GM10266 (cell line): Measurements from ENCODE around the gene CAP1.
"Not testable (repeated sequence)": the region's sequence is repeated elsewhere in the genome, so short reads cannot be mapped to it uniquely, and the experiment has no call there.

Experiments used
- DNase-seq: peaks from one replicate; pipeline ENCODE4 v3.0.0; 2012; ENCODE audit errors: extremely low spot score
- TF ChIP-seq, protein P1 (sequence below): IDR thresholded peaks from 2 replicates; pipeline ENCODE4 v1.5.1; 2012; ENCODE audit warnings: mild to moderate bottlenecking, low read depth; ENCODE audit not compliant: control insufficient read depth, insufficient read depth; ENCODE audit errors: missing control alignments

The CAP1 gene

DNA sequence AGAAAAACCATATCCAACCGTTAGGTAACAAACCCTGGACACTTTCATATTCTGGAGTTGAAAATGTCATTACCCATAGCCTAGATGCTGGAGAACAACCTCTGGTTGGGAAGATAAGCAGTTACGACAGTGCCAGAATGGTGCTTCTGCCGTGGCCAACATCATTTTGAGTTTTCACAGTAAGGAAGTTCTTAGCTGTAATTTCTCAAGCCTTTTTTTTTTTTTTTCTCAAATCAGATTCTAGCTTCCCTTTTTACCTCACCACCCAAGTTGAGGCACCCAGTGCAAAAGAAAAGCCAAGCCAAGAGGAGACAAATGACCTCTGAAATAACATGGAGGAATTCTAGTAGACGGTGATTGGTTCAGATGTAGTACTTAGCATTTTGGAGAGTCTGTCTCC is 34.7 kb downstream of the CAP1 start:
- no peak for DNase-seq
- TF ChIP-seq, protein P1, sequence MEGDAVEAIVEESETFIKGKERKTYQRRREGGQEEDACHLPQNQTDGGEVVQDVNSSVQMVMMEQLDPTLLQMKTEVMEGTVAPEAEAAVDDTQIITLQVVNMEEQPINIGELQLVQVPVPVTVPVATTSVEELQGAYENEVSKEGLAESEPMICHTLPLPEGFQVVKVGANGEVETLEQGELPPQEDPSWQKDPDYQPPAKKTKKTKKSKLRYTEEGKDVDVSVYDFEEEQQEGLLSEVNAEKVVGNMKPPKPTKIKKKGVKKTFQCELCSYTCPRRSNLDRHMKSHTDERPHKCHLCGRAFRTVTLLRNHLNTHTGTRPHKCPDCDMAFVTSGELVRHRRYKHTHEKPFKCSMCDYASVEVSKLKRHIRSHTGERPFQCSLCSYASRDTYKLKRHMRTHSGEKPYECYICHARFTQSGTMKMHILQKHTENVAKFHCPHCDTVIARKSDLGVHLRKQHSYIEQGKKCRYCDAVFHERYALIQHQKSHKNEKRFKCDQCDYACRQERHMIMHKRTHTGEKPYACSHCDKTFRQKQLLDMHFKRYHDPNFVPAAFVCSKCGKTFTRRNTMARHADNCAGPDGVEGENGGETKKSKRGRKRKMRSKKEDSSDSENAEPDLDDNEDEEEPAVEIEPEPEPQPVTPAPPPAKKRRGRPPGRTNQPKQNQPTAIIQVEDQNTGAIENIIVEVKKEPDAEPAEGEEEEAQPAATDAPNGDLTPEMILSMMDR = no peak

DNA sequence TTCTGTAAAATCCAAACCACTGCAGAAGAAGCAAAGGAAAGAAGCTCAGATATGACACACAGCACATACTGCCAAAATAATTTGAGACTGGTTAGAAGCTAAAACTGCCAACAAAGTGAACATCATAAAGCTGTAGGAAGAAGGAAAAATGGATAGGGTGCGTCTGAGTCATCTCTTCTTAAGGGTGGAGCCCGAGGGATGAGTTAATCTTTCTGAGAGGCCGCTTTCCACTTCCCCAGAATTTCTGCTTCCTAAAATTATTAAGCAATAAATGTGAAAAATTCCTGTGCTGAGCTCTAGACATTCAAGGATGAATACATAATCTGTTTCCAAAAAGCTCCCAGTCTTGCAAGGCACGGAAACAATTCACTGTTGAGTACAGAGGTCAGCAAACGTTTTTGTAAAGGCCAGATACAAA is 36.4 kb downstream of the CAP1 start:
- TF ChIP-seq, protein P1 = no peak
- DNase-seq = no peak

GRCh38 chr1:40078512-40079333 is 38.2 kb downstream of the CAP1 start:
- DNase-seq = peak; percentile 54
- TF ChIP-seq, protein P1 = peak; percentile 64

DNA sequence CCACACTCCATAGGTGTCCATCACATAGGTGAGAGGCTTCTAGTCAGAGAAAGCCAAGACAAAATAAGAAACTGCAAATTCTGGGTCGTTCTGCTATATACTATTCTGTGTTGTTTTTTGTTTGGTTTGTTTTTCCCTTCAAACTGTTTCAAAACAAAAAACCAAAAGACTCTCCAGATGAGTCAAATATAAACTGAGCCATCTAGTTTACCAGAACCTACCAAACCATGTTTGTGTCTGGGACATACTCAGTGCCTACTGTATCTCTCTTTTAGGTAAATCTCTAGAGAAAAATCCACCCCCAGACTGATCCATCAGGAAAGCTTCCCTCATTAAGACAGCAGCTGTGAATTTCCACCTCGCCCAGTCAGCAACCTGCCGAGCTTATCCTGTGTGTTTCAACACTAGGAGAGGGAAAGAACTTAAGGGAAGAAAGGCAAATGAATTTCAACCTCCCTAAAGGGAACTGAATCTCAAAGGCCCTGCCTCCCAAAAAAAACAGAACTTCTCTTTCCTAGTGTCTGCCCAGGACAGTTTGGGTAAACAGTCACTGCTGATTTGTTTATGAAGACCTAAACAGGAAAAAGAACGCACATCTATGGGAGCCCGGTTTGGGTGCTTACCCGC is 39.4 kb downstream of the CAP1 start:
- TF ChIP-seq, protein P1 = no peak
- DNase-seq = no peak

DNA sequence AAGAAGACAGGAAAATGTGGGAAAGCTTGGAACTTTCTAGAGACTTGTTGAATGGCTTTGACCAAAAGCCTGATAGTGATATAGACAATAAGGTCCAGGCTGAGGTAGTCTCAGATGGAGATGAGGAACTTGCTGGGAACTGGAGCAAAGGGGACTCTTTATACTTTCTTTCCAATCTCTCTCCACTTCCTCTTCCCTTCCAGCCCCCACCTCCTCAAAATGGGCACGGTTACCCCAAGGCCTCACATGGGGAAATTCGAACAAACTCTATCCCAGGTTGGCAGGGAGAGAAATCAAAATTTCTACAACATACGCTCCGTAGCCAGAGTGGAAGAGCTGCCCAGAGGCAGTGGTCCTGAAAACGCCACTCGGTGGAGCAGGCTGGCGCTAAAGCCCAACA is 41.3 kb downstream of the CAP1 start:
- no peak for DNase-seq
- TF ChIP-seq, protein P1 = no peak

GRCh38 chr1:40084750-40085149 is 44.2 kb downstream of the CAP1 start:
- not testable (repeated sequence) for DNase-seq
- TF ChIP-seq, protein P1 = peak; percentile 59
